Upper lobe of left lung (tissue), 6 donors: ENCODE measurements around the gene PPP2R5E. TPM values are rescaled to one million over a fixed set of nuclear protein-coding genes. Genes with fewer than 3 reads are reported as not detected.
A peak's percentile ranks its signal among the peaks of the same experiment; 100 is the strongest.

Source experiments
- ATAC-seq, 2 donors: fragments of 200-7000 bp; cut with Tn5 transposase; one replicate each; pipeline ENCODE4 v1.9.1; 2022; ENCODE audit warnings: mild to moderate bottlenecking in 2 of 2, moderate library complexity in 2 of 2; ENCODE audit not compliant: low FRiP score in 2 of 2
- DNase-seq, 2 donors: peaks; one replicate each; pipeline ENCODE4 v3.0.0-alpha.2; 2019 to 2020
- H3K27ac ChIP-seq, 4 donors: fragments of 200-600 bp; sonication (generic); one replicate each; pipeline ENCODE4 v1.5.1; 2016 to 2019
- H3K27me3 ChIP-seq, 4 donors: fragments of 200-600 bp; sonication (generic); one replicate each; pipeline ENCODE4 v1.5.1; 2017 to 2019
- H3K36me3 ChIP-seq, 4 donors: fragments of 200-600 bp; sonication (generic); one replicate each; pipeline ENCODE4 v1.5.1; 2016 to 2019
- H3K4me1 ChIP-seq, 4 donors: fragments of 200-600 bp; sonication (generic); one replicate each; pipeline ENCODE4 v1.5.1; 2018 to 2019
- H3K4me3 ChIP-seq, 4 donors: fragments of 200-600 bp; sonication (generic); one replicate each; pipeline ENCODE4 v1.5.1; 2017 to 2019; ENCODE audit warnings: mild to moderate bottlenecking in 2 of 4, moderate library complexity in 1 of 4
- H3K9me3 ChIP-seq, 4 donors: fragments of 200-600 bp; sonication (generic); one replicate each; pipeline ENCODE4 v1.5.1; 2018 to 2019
- EP300 ChIP-seq, 4 donors: sonication (generic); formaldehyde crosslinking; IDR thresholded peaks; one replicate each; pipeline ENCODE4 v1.5.1; 2017; ENCODE audit warnings: antibody characterized with exemption in 4 of 4, control low read depth in 2 of 4
- POLR2A ChIP-seq, 4 donors: fragments of 450-650 bp; IDR thresholded peaks; one replicate each; pipeline ENCODE4 v1.5.1; 2016 to 2017; ENCODE audit warnings: antibody characterized with exemption in 4 of 4, mild to moderate bottlenecking in 2 of 4
- POLR2AphosphoS5 ChIP-seq, 2 donors: sonication (generic); formaldehyde crosslinking; IDR thresholded peaks; one replicate each; pipeline ENCODE4 v1.5.1; 2017; ENCODE audit warnings: antibody characterized with exemption in 2 of 2
- WGBS, 2 donors: methylation state at CpG; one replicate each; pipeline ENCODE4 v1.1.5; 2017 to 2018; 5-methylcytosine and 5-hydroxymethylcytosine counted together
- total RNA-seq, 6 donors: library from RNA; depleted of rRNA in 4 of 6; stranded (reverse); fragments of >200 nt in 4 of 6; gene quantifications; one replicate each; pipeline versions ENCODE4 v1.1.0 to v1.2.1, GENCODE V29; 2016 to 2021
- TF ChIP-seq, protein P1 (sequence below), 6 experiments: fragments of 450-650 bp in 4 of 6; fragments of 200-600 bp in 2 of 6; sonication (generic) in 2 of 6; IDR thresholded peaks; one replicate each; pipeline ENCODE4 v1.5.1; 2016 to 2019; ENCODE audit warnings: antibody characterized with exemption in 6 of 6
- donor health status: DM: no; HTN: no; CAD: no; lungs with moderate emphysema.
- donor health status: DM: no; HTN: yes; CAD: no; lungs with severe emphysema.

The PPP2R5E gene
- total RNA-seq, 6 donors from 2014 or later, result 10.1 to 42.4 (median 34.5) TPM

DNA sequence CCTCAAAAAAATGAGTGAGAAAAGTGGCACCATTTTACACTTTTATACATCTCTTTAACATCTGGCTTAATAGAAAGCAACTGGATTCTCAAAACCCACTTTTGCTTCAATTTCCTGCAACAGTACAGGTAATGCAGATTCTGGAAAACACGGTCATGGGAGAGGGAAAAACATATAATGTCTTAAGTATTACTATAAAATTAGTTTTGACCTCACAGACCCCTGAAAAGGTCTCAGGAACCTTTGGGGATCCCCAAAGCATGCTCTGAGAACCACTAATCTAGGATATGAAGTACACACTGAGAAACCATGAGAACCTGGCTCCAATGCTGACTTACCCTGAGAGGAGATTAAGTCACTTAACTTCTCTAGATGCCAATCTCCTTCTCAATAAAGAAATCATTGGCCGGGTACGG is 64.7 kb downstream of the PPP2R5E start:
- Histone ChIP-seq H3K36me3 (no peaks in the 10 kb centered on the region), H3K27me3 (no peaks in the 10 kb centered on the region), H3K27ac (peak overlapping the region in 2 of 4 donors; percentile 16 to 23), H3K4me1 (peaks cover 17 to 36% (median 22%) of the 10 kb centered on the region in 4 donors), H3K9me3 (no peaks in the 10 kb centered on the region), H3K4me3 (no peak overlapping the region)
- TF ChIP-seq POLR2AphosphoS5 (IDR thresholded peaks at IDR 0.05), result no peak
- TF ChIP-seq, protein P1, sequence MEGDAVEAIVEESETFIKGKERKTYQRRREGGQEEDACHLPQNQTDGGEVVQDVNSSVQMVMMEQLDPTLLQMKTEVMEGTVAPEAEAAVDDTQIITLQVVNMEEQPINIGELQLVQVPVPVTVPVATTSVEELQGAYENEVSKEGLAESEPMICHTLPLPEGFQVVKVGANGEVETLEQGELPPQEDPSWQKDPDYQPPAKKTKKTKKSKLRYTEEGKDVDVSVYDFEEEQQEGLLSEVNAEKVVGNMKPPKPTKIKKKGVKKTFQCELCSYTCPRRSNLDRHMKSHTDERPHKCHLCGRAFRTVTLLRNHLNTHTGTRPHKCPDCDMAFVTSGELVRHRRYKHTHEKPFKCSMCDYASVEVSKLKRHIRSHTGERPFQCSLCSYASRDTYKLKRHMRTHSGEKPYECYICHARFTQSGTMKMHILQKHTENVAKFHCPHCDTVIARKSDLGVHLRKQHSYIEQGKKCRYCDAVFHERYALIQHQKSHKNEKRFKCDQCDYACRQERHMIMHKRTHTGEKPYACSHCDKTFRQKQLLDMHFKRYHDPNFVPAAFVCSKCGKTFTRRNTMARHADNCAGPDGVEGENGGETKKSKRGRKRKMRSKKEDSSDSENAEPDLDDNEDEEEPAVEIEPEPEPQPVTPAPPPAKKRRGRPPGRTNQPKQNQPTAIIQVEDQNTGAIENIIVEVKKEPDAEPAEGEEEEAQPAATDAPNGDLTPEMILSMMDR (IDR thresholded peaks at IDR 0.05), result no peak
- TF ChIP-seq POLR2A (IDR thresholded peaks at IDR 0.05), result no peak
- TF ChIP-seq EP300 (IDR thresholded peaks at IDR 0.05), result no peak
- no peak for ATAC-seq
- no peak for DNase-seq
- WGBS, 2 donors, result 86 to 93% methylated on average over 3 of the region's 3 CpGs

DNA sequence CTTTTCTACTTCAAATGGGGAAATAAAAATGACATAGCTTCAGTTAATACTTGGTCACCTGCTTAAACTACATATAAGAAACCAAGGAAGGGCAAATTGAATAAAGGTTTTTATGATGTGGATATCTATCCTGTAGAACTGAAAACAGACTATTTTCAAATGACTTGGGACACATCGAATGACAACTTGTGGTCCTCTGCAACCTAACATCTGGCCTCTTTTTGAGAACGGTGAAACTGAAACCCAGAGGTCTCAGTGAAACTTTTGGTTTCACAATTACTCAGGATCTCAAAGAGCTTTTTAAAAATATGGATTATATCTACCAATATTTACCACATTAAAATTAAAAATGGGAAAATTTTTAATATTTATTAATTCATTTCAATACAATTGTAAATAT is 65.2 kb downstream of the PPP2R5E start:
- H3K4me1 ChIP-seq, result peaks cover 17 to 40% (median 23%) of the 10 kb centered on the region in 4 donors
- no peak for DNase-seq

DNA sequence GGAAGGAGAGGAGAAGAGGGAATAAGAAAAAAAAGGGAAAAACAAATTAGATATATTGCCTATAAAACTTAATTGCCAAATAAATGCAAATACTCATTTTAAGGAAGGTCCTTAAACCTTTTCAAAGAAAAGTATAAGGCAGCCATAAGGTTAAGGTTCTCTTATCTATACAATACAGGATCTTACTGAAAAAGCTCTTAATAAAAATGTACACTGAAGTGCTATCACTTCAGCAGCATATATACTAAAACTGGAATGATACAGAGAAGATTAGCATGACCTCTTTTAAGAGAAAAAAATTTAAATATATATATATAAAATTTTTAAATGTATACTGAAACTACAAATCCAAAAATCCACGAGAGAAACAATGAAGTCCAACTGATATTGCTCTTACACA is 65.6 kb downstream of the PPP2R5E start:
- H3K9me3 ChIP-seq, result no peaks in the 10 kb centered on the region
- TF ChIP-seq POLR2AphosphoS5 (IDR thresholded peaks at IDR 0.05) (no peak), POLR2A (IDR thresholded peaks at IDR 0.05) (no peak), EP300 (IDR thresholded peaks at IDR 0.05) (no peak)
- TF ChIP-seq, protein P1 (IDR thresholded peaks at IDR 0.05), result no peak
- no peaks in the 10 kb centered on the region for H3K27me3 ChIP-seq
- ATAC-seq (no peak), DNase-seq (no peak)
- WGBS, 2 donors, result 15 to 18% methylated on average over 1 of the region's 1 CpG
- H3K4me1 ChIP-seq, result peaks cover 22 to 43% (median 25%) of the 10 kb centered on the region in 4 donors
- H3K36me3 ChIP-seq, result no peaks in the 10 kb centered on the region
- H3K27ac ChIP-seq, result peak overlapping the region in 2 of 4 donors; percentile 25 to 40
- H3K4me3 ChIP-seq, result peak overlapping the region in 2 of 4 donors; percentile 4 to 18

More for the DNA sequence above, 65.2 kb downstream of the PPP2R5E start:
- no peaks in the 10 kb centered on the region for H3K27me3 ChIP-seq
- no peaks in the 10 kb centered on the region for H3K36me3 ChIP-seq
- peak overlapping the region in 2 of 4 donors; percentile 25 to 40 for H3K27ac ChIP-seq
- 7 to 11% methylated on average over 2 of the region's 2 CpGs for WGBS, 2 donors
- no peaks in the 10 kb centered on the region for H3K9me3 ChIP-seq
- peak overlapping the region in 2 of 4 donors; percentile 4 to 18 for H3K4me3 ChIP-seq
- TF ChIP-seq POLR2AphosphoS5 (IDR thresholded peaks at IDR 0.05) (no peak), POLR2A (IDR thresholded peaks at IDR 0.05) (no peak), EP300 (IDR thresholded peaks at IDR 0.05) (no peak)
- TF ChIP-seq, protein P1 (IDR thresholded peaks at IDR 0.05), result no peak
- no peak for ATAC-seq

DNA sequence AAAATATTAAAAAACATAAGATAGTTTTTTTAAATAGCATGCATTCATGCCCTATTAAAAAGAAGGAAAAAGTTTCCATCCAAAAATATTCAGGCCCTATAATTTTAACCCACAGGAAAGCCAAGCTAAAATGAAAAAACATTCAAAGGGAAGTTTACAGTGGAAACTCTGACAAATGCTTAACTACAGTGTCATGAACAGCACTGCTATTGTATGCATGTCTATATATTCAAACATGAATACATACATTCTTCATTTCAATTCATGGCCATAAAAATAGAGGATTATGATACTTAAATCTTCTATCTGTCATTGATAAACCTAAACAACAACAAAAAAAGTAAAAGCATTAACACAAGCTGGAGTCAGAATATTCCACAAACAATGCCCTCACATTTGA is 67.4 kb downstream of the PPP2R5E start:
- Histone ChIP-seq H3K27ac (no peak overlapping the region), H3K4me1 (peaks cover 40 to 58% (median 42%) of the 10 kb centered on the region in 4 donors), H3K4me3 (no peak overlapping the region), H3K9me3 (no peaks in the 10 kb centered on the region), H3K36me3 (no peaks in the 10 kb centered on the region), H3K27me3 (no peaks in the 10 kb centered on the region)
- no peak for TF ChIP-seq POLR2AphosphoS5 (IDR thresholded peaks at IDR 0.05)
- TF ChIP-seq, protein P1 (IDR thresholded peaks at IDR 0.05), result no peak
- TF ChIP-seq EP300 (IDR thresholded peaks at IDR 0.05), result no peak
- TF ChIP-seq POLR2A (IDR thresholded peaks at IDR 0.05), result no peak
- no peak for DNase-seq
- ATAC-seq, result no peak

DNA sequence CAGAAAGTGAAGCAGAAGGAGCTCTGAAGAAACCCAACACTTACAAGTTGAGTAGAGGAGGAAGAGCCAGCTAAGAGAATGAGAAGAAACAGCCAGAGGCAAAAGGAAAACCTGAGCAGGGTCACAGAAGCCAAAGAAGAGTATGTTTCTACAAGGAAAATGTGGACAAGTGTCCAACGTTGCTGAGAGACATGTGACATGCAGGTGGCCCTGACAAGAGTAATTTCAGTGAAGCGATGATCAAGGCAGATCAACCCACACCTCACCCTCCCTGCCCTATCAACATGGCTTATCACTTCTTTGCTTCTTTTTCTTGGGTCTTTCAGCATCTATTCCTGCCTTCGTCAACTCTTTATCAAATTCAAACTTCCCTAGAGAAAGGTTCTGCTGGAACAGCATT is 68.3 kb downstream of the PPP2R5E start:
- no peaks in the 10 kb centered on the region for H3K36me3 ChIP-seq

More for the DNA sequence above, 68.3 kb downstream of the PPP2R5E start:
- TF ChIP-seq EP300 (IDR thresholded peaks at IDR 0.05) (no peak), POLR2AphosphoS5 (IDR thresholded peaks at IDR 0.05) (no peak), POLR2A (IDR thresholded peaks at IDR 0.05) (no peak)
- TF ChIP-seq, protein P1 (IDR thresholded peaks at IDR 0.05), result no peak
- H3K4me3 ChIP-seq, result no peak overlapping the region
- H3K4me1 ChIP-seq, result peaks cover 44 to 54% (median 47%) of the 10 kb centered on the region in 4 donors
- 89 to 97% methylated on average over 3 of the region's 3 CpGs for WGBS, 2 donors
- no peaks in the 10 kb centered on the region for H3K9me3 ChIP-seq
- no peaks in the 10 kb centered on the region for H3K27me3 ChIP-seq
- no peak overlapping the region for H3K27ac ChIP-seq
- ATAC-seq (no peak), DNase-seq (no peak)
